HL-60/S4 (cell line): Measurements from ENCODE around the gene CEP104.
"Not testable (repeated sequence)": the region's sequence is repeated elsewhere in the genome, so short reads cannot be mapped to it uniquely, and the experiment has no call there.

Experiments
- in situ Hi-C: fragments of 300-500 bp; cut with MboI; formaldehyde crosslinking; loops from 2 replicates; pipeline ENCODE4 v1.14.3; 2022; ENCODE audit warnings: low sequenced_read_pairs

The CEP104 gene

DNA sequence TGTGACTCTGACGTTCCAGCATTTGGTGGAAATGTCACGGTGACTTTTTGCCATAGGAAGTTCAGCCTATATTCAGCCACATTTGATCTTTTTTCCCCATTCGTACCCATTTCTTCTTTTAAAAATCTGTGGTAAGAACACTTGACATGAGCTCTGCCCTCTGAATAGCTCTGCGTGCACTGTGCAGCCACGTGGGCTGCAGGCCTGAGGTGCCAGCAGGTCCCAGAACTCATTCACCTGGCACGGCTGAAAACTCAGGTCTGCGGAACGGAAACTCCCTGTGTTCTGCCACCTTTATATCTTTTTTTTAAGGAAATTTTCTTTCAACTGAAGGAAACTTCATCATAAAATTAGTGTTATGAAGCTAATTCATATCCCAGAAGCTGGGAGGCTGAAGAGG lies 28.6 kb downstream of the CEP104 start:
- in situ Hi-C loops = no loop called here

DNA sequence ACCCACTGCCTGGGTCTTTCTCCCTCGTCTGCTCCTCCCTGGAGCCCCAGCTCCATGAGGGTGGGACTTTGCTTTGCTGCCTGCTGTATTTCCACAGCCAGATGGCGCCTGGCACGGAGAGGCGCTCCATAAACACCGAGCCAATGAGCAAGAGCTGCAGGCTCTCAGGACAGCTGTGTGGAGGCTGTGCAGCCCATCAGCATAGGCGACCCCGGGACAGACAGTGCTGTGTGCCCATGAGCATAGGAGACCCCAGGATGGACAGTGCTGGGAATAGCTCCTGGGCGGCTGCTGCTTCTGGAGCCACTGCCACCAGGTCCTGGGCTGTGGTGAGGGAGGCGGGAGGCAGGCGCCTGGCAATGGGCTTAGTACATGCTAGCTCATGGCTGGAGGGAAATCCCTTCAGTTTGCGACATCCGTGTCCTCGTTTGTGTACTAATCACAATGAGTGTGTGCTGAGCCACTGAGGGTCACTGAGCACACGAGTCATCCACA lies 29.2 kb downstream of the CEP104 start:
- in situ Hi-C loops = no loop called here

DNA sequence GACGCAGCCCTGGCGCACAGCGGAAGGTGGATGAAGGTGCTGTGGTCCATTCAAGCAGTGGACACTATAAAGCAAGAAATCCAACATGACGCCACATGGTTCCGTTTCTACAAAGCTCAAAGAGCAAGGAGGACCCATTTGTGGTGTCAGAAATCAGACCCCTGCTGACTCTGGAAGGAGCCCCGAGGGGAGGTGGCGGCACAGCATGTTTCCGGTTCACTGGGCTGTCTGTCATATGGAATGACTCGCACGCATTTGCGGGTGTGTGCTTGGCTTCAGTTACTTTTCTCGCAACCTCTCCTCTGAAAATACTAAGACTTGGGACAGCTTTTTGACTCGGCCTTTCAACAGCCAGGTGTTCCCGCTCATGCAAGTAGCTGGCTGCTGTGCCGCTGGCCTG lies 31.7 kb downstream of the CEP104 start:
- in situ Hi-C loops = no loop called here

DNA sequence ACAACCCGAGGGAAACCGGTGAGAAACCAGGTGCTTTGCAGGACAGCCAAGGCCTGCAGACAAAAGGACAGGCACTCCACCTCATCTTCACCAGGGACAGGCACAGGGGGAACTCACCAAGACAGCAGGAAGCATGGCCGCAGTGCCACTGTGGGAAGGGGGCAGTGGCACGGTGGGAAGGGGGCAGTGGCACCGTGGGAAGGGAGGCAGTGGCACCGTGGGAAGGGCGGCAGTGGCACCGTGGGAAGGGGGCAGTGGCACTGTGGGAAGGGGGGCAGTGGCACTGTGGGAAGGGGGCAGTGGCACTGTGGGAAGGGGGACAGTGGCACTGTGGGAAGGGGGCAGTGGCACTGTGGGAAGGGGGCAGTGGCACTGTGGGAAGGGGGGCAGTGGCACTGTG lies 32.4 kb downstream of the CEP104 start:
- in situ Hi-C loops = no loop called here

DNA sequence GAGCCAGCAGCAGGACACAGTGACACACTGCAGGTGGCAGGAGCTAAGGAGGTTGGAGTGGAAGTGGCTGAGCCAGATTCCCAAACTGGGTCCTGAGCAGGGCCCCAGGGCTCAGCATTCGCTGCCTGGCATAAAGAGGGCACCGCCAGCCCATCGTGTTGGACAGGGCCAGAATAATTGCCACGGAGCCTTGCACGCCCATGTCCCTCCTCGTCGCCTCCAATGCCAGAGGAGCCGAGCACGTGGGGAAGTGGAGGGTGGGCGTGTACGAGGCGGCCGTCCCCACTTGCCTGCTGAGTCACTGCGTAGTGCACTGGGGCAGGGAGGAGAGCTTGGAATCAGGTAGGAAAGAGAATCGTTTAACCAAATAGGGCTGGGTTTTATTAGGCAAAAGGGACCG lies 34.6 kb downstream of the CEP104 start:
- in situ Hi-C loops = no loop called here

DNA sequence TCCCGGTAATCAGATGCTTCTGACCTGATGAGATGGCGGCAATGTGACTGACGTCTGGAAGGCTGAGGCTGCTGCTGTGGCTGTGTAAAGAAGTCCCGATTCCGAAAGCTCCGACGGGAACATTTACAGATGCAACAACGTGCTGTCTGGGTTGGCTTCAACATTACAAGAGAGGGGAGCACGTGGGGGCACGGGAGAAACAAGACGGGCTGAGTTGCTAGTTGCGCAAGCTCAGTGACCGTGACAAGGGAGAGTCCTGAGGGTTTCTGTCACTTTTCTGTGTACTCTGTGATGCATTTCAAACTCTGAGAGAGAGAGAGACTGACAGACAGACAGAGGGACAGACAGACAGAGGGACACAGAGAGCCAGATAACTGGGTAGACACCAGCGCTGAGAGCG lies 35.1 kb downstream of the CEP104 start:
- in situ Hi-C loops = no loop called here

DNA sequence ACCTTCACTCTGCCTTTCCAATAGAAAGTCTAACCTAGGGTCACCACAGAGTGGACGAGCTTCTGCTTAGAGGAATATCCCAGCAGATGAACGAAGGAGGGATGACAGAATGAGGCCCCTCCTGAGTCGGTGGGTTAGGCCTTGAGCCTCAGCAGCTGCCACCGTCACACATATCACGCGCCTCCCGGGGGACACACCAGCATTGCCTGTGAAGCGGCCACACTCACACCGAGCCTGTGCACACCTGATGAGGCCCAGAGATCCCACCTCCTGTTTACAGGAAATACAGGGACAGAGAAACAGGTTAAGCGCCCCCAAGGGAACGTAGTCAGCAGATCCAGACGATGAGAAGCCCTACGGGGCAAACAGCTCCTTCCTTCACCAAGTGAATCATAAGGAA lies 35.6 kb downstream of the CEP104 start:
- in situ Hi-C loops = no loop called here

DNA sequence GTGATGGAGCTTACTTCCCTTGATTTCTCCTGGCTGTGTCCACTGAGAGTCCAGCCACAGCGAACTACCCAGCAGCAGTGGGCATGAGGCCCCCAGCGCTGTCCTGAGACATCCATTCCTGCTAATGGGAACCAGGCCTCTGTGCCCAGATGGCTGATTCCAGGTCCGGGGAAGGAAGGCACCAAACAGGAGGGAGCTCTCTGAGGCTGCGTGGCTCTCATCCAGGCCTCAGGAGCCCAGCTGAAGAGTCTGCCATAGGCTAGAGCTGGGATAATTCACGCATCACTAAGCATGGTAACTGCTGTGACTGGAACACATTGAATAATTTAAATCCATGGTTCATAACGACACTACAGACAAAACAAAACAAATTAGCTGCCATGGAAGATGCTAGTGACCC lies 36.0 kb downstream of the CEP104 start:
- in situ Hi-C loops = no loop called here

DNA sequence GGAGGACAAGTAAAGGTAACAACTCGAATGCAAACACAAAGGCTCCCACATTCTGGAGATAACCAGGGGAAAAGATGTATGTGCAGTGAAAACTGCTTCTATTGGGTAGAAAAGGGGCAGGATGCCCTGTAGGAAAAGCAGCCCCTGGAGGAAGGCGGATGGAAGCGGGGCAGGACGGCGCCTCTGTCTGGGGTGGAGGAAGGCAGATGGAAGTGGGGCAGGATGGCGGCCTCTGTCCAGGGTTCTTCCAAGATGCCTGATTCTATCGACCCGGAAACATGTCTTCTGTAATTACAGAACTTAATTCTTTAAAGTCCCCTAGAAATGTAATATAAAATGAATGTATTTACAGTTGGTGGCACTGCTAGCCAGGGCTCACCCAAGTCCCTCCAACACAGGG lies 36.7 kb downstream of the CEP104 start:
- in situ Hi-C loops = no loop called here

DNA sequence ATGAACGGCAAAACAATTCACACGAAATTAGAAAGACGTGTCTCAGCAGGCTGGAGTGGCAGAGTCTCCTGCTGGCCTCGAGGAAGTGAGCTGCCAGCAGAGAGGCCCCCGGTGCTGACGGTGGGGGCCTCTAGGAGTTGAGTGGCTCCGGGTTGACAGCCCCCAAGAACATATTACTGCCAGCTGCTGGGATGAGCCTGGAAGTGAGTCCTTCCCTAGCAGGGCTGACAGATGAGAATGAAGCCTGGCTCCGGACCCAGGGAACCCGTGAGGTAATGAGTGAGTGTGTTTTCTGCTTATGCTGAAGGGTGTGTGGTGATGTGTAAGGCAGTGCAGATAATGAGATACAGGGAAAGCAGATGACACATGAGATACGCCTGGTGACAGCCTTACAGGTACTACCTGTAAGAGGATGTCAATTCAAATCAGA lies 37.2 kb downstream of the CEP104 start:
- in situ Hi-C loops = no loop called here

DNA sequence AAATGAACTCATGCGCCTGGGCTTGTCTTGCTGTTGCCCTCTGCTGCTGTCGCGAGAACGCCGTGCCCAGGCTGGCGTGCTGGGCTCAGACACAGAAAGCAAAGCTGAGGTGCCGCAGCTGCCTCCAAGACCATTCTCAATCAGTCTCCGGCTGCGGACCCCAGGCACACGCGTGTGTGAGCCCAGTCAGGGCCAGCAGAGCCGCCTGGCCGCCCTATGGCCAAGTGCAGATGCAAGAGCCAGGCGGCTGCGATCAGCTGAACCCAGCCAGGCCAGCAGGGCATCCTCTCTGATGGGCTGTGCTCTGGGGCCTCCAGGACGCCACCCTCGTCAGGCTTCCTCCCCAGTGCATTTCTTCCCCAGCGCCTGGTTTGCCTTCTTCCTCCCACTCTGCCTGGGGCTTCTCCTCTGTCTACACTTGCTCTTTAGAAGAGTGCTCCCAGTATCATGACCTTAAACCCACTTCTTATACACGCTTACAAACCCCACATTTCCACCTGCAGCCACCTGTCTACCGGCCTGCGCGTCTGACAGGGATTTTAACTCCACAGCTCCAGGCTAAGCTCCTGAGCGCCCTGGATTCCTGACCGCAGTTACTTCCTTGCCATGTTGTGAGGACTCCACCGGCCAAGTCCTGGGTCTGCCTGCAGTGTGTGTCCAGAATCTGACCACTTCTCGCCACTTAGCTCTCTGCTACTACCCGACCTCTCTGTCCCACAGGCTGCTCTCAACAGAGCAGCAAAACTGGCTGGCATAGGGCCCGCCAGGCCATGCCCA lies 39.0 kb downstream of the CEP104 start:
- in situ Hi-C loops = no loop called here

DNA sequence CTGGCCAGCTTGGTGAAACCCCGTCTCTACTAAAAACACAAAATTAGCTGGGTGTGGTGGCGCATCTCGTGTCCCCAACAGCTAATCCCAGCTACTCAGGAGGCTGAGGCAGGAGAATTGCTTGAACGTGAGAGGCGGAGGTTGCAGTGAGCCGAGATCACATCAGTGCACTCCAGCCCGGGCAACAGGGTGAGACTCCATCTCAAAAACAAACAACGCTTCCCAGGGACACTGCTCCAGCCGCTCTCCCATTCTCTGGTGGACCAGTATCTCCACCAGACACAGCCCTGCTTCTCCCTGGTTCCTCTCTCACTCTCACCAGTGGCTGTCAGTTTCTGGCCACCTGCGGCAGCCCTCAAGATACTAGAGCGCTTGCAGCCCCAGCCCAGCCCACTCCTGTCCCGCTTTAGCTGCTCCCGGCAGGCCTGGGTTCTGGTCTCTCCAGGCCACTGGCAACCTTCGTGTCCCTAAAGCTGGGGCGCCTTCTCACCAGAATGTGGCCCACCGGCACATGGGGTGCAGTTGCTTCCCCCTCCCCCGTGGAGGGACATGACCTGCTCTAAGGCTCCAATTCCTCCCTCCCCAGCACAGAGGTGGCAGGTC lies 39.8 kb downstream of the CEP104 start:
- in situ Hi-C loops = no loop called here

DNA sequence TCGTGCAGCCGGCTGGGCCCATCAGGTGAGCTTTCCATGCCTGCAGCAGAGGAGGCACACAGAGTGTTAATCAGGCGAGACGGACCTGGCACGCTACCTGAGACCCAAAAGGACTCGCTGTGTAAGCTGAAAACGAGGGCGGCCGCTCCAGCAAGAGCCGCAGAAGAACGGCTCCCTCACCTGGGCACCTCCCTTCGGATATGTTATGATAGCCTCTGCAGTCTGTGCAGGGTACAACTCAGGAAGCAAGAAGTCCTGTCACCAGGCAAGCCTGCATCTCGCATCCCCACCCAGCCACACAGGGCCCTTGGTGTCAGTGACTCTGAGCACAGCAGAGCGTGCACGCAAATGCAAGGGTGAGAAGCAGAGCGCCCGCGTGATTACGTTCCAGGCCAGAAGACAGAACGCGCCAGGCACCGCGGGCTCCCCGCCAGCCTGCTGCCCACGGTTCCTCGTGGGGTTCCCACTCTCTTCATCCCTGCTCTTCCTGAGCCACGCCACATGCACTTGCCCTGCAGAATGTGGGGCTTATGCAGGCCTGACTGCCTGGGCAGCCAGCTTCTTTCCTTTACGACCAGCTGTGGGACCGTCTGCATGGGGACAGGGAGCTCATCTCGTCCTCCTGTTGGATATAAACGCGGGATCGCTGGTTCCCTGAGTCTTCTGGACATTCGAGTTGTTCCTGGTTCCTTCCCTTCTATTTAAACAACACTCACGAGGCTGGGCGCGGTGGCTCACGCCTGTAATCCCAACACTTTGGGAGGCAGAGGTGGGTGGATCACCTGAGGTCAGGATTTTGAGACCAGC lies 40.5 kb downstream of the CEP104 start:
- in situ Hi-C loops = no loop called here

DNA sequence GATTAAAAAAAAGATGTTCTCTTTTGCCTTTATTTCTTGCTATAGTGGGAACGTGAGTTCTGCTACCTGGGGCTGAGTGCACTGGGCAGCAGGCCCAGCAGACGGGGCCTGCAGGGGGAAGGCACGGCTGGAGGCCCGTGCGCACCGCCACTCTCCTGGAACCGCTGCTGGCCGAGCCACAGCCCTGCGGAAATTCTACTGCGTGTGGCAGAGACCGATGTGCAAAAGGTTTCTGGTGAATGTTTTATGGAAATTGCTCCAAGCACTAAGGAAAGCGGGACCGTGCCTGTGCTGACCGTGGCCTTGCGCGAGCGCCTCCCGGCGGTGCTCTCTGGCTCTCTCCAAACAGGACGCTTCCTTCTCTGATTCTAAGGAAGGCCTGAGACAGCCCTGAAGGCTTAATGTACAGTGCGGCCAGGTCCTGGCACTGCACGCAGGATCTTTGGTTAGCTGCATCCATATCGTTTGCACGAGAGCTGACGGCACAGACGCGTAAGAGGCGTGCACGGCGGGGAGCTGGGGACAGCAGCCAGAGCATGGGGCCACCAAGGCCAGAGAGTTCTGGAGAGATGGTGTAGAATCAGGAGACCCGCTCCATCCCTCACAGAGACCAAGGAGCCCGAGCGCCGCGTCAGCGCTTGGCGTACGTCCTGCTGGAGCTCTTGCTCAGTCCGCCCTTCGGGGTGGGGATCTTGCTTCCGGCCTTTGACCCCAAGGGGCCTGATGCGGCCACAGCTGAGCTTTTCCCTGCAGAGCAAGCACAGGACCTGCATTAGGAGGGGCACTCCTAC lies 42.0 kb downstream of the CEP104 start:
- in situ Hi-C loops = no loop called here

DNA sequence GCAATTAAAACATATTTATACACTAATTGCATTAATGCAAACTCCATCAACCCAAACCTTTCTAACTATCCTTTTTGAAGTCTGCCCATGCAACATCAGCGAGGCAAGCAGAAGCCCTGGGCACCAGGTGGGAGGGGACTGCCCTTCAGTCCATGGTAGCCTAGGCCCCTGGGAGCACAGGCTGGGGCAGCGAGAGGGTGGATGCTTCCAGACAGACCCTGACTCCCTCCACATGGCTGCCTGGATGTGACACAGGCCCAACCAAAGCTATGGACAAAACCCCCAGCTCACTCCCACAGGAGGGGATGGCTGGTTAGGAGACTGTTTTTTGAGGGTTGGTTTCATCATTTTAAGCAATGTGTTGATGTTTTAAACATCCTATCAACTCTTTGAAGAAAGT lies 42.9 kb downstream of the CEP104 start:
- in situ Hi-C loops = no loop called here

DNA sequence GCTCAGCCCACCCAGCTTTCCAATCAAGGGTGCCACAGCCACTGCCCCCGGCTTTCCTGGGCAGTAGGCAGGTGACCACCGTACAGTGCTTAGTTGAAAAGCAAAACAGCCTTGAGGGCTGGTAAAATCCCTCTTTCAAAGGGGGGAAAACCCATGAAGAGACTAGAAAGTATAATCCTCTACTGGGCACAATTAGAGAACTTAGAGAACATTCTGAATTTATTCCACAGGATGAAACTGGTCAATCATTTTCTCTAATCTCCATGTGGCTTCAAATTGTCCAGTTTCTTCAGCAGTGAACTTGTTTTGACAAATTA lies 45.5 kb downstream of the CEP104 start:
- in situ Hi-C loops = no loop called here

DNA sequence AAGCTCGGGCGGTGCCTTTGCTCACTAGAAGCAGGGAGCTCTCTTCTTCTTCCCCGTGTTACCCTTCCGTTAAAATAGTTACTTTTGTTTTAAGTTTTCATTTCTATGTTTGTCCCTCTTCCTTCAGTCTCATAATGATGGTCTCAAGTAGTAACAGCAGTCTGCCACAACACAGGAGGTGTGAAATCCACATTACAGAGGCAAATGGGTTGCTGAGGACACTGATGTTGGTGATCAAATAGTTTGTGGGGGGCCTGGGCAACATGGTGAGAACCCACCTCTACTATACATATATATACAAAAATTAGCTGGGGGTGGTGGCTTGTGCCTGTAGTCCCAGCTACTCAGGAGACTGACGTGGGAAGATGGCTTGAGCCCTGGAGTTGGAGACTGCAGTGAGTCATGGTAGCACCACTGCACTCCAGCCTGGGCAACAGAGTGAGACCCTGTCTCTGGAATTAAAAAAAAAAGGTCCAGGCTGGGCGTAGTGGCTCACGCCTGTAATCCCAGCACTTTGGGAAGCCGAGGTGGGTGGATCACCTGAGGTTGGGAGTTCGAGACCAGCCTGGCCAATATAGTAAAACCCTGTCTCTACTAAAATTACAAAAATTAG lies 46.8 kb downstream of the CEP104 start:
- in situ Hi-C loops = not testable (repeated sequence)

DNA sequence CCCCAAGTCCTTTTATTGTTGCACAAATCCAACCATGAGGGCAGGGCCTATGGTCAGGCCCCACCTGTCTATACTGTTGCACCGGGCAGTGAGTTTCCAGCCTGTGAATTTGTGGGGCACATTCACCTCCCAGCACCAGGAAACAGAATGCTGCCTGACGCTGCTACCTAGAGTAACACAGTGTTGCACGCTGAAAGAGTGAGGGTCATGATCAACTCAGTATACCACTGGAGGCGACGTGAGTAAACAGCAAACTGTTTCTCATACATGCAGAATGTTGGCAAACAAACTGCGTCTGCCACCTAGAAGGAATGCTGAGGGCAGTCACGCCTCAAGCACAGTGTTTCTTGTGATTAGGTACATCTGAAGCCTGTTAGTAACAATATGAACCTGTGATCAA lies 47.3 kb downstream of the CEP104 start:
- in situ Hi-C loops = no loop called here

DNA sequence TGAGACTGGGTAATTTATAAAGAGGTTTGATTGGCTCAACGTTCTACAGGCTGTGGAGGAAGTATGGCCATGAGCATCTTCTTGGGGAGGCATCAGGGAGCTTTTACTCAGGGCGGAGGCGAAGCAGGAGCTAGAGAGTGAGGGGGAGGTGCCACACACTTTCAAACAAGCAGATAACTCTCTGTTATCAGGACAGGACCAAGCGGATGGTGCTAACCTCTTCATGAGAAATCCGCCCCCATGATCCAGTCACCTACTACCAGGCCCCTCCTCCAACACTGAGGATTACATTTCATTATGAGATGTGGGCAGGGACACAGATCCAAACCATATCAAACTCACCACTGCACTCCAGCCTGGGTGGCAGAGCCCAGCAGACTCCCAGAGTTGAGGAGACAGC lies 49.2 kb downstream of the CEP104 start:
- in situ Hi-C loops = no loop called here

DNA sequence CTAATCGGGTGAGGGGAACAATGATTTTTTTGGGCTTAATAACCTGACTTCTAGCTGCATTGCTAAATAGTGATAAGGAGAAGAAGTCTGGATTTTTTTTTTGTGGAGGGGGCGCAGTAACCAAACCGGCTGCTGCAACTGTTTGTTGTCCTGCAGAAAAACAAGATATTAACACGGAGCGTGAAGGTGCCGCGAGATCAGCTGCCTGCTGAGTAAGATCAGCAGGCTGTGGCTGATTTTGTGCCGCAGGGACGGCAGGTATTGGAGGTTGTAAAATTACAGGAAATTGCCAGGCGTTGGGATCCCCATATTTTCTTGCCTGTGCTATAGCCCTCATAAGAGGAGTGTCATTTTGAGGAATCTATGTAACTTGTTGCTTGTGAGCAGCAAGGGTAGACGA lies 52.0 kb downstream of the CEP104 start:
- in situ Hi-C loops = no loop called here

DNA sequence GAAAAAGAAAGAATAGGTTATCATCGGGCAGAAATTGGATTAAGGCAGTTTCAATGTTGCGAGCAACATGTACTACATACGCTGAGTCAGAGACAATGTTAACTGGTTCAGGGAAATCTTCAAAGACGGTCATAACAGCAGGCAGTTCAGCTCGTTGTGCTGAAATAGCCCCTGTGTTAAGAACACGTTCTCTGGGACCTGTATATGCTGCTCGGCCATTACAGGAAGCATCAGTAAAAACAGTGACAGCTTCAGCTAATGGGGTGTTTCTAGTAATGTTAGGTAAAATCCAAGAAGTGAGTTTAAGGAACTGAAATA lies 52.4 kb downstream of the CEP104 start:
- in situ Hi-C loops = not testable (repeated sequence)
